ENCODE data around the gene APP.

GRCh38 chr21:25905126-25905525, 265.4 kb downstream of the APP start:
- TF ChIP-seq CTCF (conservative IDR thresholded peaks at IDR 0.05) (no peak), EZH2 (IDR thresholded peaks at IDR 0.05; ENCODE audit: low read depth) (no peak)

Data from PC-9 (cell line).